Peyer's patch (tissue), 4 donors: ENCODE measurements around the gene SPAG9. TPM values are rescaled to one million over a fixed set of nuclear protein-coding genes. Genes with fewer than 3 reads are reported as not detected.

Experiments used
- DNase-seq, 3 donors: peaks; one replicate each; pipeline ENCODE4 v3.0.0-alpha.2; 2017 to 2019
- H3K27ac ChIP-seq, 4 donors: fragments of 200-600 bp; sonication (generic); one replicate each; pipeline ENCODE4 v1.5.1; 2016 to 2019
- H3K27me3 ChIP-seq, 2 donors: fragments of 200-600 bp; sonication (generic); one replicate each; pipeline ENCODE4 v1.5.1; 2019
- H3K36me3 ChIP-seq, 3 donors: fragments of 200-600 bp; sonication (generic); one replicate each; pipeline ENCODE4 v1.5.1; 2016 to 2019
- H3K4me1 ChIP-seq, 4 donors: fragments of 200-600 bp; sonication (generic); one replicate each; pipeline ENCODE4 v1.5.1; 2016 to 2019
- H3K4me3 ChIP-seq, 4 donors: fragments of 200-600 bp; sonication (generic); 1 replicate in 3 of 4; 2 replicates in 1 of 4; pipeline ENCODE4 v1.5.1; 2016 to 2019; ENCODE audit warnings: mild to moderate bottlenecking in 1 of 4
- H3K9me3 ChIP-seq, 4 donors: fragments of 200-600 bp; sonication (generic); one replicate each; pipeline ENCODE4 v1.5.1; 2016 to 2019; ENCODE audit warnings: mild to moderate bottlenecking in 1 of 4
- POLR2A ChIP-seq, 2 donors: fragments of 450-650 bp; IDR thresholded peaks; one replicate each; pipeline ENCODE4 v1.5.1; 2017; ENCODE audit warnings: antibody characterized with exemption in 2 of 2, mild to moderate bottlenecking in 2 of 2, moderate library complexity in 2 of 2
- total RNA-seq, 4 donors: library from RNA; depleted of rRNA; stranded (reverse); fragments of >200 nt; gene quantifications; one replicate each; pipeline ENCODE4 v1.1.0, GENCODE V29; 2016
- TF ChIP-seq, protein P1 (sequence below), 6 experiments: fragments of 450-650 bp in 4 of 6; fragments of 200-600 bp in 2 of 6; sonication (generic) in 1 of 6; IDR thresholded peaks; one replicate each; pipeline ENCODE4 v1.5.1; 2017 to 2019; ENCODE audit warnings: antibody characterized with exemption in 6 of 6, mild to moderate bottlenecking in 3 of 6, moderate library complexity in 1 of 6

SPAG9 gene
- total RNA-seq, 4 donors from 2014 or later: 104 to 149 (median 132) TPM

DNA sequence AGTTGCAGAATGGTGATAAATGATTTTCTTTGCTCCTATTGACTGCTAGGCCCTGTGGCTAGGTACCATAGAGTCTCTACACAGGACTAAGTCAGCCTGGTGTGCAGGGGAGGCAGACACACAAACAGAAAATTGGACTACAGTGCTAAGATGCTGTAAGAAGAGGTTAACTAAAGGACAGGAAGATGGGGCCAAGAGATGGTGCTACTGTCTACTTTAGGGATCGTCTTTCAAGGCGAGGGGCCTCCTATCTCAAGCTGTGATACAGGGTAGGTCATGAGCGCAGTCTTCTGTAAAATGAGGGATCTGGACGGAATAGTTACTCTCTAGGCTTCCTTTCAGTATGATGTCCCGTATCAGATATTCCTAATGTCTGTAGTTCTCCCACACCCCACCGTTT, 33.5 kb upstream of the SPAG9 start:
- no peak for DNase-seq
- TF ChIP-seq POLR2A (IDR thresholded peaks at IDR 0.05): no peak
- TF ChIP-seq, protein P1, sequence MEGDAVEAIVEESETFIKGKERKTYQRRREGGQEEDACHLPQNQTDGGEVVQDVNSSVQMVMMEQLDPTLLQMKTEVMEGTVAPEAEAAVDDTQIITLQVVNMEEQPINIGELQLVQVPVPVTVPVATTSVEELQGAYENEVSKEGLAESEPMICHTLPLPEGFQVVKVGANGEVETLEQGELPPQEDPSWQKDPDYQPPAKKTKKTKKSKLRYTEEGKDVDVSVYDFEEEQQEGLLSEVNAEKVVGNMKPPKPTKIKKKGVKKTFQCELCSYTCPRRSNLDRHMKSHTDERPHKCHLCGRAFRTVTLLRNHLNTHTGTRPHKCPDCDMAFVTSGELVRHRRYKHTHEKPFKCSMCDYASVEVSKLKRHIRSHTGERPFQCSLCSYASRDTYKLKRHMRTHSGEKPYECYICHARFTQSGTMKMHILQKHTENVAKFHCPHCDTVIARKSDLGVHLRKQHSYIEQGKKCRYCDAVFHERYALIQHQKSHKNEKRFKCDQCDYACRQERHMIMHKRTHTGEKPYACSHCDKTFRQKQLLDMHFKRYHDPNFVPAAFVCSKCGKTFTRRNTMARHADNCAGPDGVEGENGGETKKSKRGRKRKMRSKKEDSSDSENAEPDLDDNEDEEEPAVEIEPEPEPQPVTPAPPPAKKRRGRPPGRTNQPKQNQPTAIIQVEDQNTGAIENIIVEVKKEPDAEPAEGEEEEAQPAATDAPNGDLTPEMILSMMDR (IDR thresholded peaks at IDR 0.05): no peak
- Histone ChIP-seq H3K4me1 (peaks cover 0 to 20% (median 0%) of the 10 kb centered on the region in 4 donors), H3K36me3 (peaks cover 0 to 4% (median 0%) of the 10 kb centered on the region in 3 donors), H3K27ac (peak overlapping the region in 1 of 4 donors; percentile 75), H3K9me3 (no peaks in the 10 kb centered on the region), H3K4me3 (peak overlapping the region; percentile 46 to 75 (median 62)), H3K27me3 (no peaks in the 10 kb centered on the region)

DNA sequence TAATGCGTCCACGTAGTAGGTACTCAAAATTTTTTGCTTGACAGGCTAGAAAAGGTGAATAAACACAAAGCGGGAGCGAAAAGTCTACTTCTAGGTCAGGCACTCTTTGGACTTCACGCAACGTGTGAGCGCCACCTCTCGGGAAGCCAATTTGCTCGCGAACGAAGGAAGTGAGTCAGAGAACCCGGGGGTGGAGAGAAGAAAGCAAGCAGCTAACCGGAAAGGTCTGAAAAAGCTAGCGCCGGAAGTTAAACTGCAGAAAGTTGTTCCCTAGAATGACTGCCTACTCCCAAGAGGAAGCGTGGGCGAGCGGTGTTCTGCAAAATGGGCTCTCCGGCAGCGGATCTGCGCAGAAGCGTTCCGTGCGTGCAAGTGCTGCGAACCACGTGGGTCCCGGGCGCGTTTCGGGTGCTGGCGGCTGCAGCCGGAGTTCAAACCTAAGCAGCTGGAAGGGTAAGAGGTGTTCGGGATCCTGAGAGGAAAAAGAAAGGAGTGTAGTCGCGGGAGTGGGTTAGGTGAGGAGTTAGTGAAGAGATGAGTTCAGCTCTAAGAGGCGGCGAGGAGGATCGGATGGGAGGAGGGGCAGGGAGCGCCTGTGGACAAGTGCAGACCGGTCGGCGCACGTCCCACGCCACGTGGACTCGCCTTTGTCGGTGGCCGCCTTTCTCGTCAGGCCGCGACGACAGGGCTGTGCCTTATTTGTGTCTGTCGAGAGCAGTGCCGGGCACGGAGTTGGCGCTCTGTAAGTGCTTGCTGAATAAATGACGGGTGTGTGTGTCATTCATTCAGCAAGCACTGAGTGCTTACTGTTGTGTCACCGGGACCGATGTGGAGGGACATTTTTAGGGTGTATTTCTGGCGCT, 32.8 kb upstream of the SPAG9 start, which contains the start of gene NME1:
Gene NME1, plus strand, starts transcription at position 350 of the 863 bp plus-strand sequence. CDS start 2,096 bp downstream, outside the sequence.
- Histone ChIP-seq H3K27ac (peak within 1 kb of the TSS; percentile 68 to 84 (median 74)), H3K4me1 (peaks cover 0 to 20% (median 0%) of the 10 kb centered on the region in 4 donors), H3K9me3 (no peaks in the 10 kb centered on the region), H3K36me3 (peaks cover 0 to 4% (median 0%) of the 10 kb centered on the region in 3 donors), H3K27me3 (no peaks in the 10 kb centered on the region), H3K4me3 (peak within 1 kb of the TSS; percentile 46 to 75 (median 62))
- TF ChIP-seq, protein P1 (IDR thresholded peaks at IDR 0.05): peak; percentile 47 to 92 (median 84)
- peak in 1 of 2 donors; percentile 34 for TF ChIP-seq POLR2A (IDR thresholded peaks at IDR 0.05)
- DNase-seq: peak; percentile 96 to 98 (median 96)

DNA sequence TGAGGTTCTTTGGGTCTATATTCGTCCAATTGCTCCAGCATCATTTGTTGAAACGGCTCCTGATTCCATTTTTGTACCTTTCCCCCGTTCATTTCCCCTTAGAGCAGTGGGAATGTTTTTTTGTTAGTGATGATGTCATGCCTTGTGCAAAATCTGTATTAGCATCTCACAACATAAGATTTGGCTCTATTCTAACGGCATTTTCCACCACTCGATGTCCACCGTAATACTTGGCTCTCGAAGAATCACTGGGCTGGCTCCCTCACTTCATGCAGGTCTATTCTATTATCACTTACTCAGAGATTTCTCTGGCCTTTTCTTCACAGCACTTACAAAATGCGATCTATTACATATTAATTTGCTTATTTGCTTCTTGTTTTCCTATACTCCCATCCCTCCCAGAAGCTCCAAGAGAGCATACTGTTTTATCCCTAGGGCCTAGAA, 32.1 kb upstream of the SPAG9 start:
- peak overlapping the region; percentile 68 to 84 (median 74) for H3K27ac ChIP-seq
- H3K9me3 ChIP-seq: no peaks in the 10 kb centered on the region
- no peaks in the 10 kb centered on the region for H3K27me3 ChIP-seq
- H3K36me3 ChIP-seq: peaks cover 0 to under 1% (median 0%) of the 10 kb centered on the region in 3 donors
- peaks cover 0 to 20% (median 0%) of the 10 kb centered on the region in 4 donors for H3K4me1 ChIP-seq
- peak overlapping the region; percentile 10 to 63 (median 14) for H3K4me3 ChIP-seq
- TF ChIP-seq POLR2A (IDR thresholded peaks at IDR 0.05): no peak
- TF ChIP-seq, protein P1 (IDR thresholded peaks at IDR 0.05): no peak
- DNase-seq: no peak

DNA sequence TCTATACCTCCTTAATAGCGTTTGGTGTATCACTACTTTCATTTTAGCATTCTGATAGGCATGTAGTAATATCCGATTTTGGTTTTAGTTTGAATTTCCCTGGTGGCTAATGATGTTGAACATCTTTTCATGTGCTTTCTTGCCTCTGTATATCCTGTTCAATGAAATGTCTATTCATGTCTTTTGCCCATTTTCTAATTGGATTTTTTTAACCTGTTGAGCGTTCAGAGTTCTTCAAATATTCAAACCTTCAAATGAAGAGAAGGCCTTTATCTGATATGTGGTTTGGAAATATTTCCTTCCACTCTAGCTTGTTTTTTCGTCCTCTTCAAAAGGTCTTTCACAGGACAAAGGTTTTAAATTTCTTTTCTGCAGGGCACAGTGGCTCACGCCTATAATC, 30.3 kb upstream of the SPAG9 start:
- DNase-seq: no peak
- Histone ChIP-seq H3K27ac (no peak overlapping the region), H3K4me1 (peaks cover 0 to 20% (median 0%) of the 10 kb centered on the region in 4 donors), H3K36me3 (no peaks in the 10 kb centered on the region), H3K27me3 (no peaks in the 10 kb centered on the region), H3K9me3 (no peaks in the 10 kb centered on the region), H3K4me3 (no peak overlapping the region)
- TF ChIP-seq POLR2A (IDR thresholded peaks at IDR 0.05): no peak
- TF ChIP-seq, protein P1 (IDR thresholded peaks at IDR 0.05): no peak

DNA sequence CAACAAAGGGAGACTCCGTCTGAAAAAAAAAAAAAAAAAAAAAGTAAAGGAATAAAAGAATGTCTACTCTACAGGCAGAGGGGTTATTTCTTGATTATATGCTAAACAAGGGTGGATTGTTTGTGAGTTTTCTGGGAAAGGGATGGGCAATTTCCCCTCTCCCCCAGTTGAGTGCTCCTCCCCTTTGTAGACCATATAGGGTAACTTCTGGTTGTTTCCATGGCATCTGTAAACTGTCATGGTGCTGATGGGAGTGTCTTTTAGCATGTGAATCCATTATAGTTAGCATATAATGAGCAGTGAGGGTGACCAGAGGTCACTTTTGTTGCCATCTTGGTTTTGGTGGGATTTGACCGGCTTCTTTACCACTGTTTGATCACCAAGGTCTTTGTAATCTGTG, 28.5 kb upstream of the SPAG9 start:
- no peak for DNase-seq
- Histone ChIP-seq H3K4me3 (no peak overlapping the region), H3K9me3 (no peaks in the 10 kb centered on the region), H3K36me3 (no peaks in the 10 kb centered on the region), H3K27ac (no peak overlapping the region), H3K27me3 (no peaks in the 10 kb centered on the region), H3K4me1 (peaks cover 0 to 10% (median 2%) of the 10 kb centered on the region in 4 donors)
- TF ChIP-seq, protein P1 (IDR thresholded peaks at IDR 0.05): no peak
- TF ChIP-seq POLR2A (IDR thresholded peaks at IDR 0.05): no peak
